ENCODE measurements around the gene LCN10.
"Not testable (repeated sequence)": the region's sequence is repeated elsewhere in the genome, so short reads cannot be mapped to it uniquely, and the experiment has no call there.

The LCN10 gene

GRCh38 chr9:136742591-136743391 lies at the start of gene LCN10:
TSS of gene LCN10 (minus strand) at chr9:136742940. CDS start at chr9:136742903, 37 bp downstream.
- no peak for DNase-seq

GRCh38 chr9:136791516-136792276 lies 49.0 kb upstream of the LCN10 start:
- DNase-seq, result peak in 1 of 2 donors; percentile 51

GRCh38 chr9:136790640-136791515 lies 48.1 kb upstream of the LCN10 start, which contains the start of gene TMEM141:
TSS of gene TMEM141 (plus strand) at chr9:136791344. CDS start at chr9:136791371, 27 bp downstream.
- peak; percentile 99 to 100 for DNase-seq

GRCh38 chr9:136789523-136789937 lies 46.8 kb upstream of the LCN10 start:
- DNase-seq, result no peak

GRCh38 chr9:136788644-136789522 lies 46.1 kb upstream of the LCN10 start:
- DNase-seq, result not testable (repeated sequence)

GRCh38 chr9:136787690-136788400 lies 45.1 kb upstream of the LCN10 start:
- peak; percentile 23 to 26 for DNase-seq

GRCh38 chr9:136786983-136787382 lies 44.2 kb upstream of the LCN10 start:
- DNase-seq, result not testable (repeated sequence)

- no peak for DNase-seq
Measured at GRCh38 chr9:136786451-136786850, 43.7 kb upstream of the LCN10 start.

GRCh38 chr9:136785565-136786355 lies 43.0 kb upstream of the LCN10 start:
- not testable (repeated sequence) for DNase-seq

GRCh38 chr9:136784997-136785361 lies 42.2 kb upstream of the LCN10 start:
- no peak for DNase-seq

GRCh38 chr9:136784249-136784996 lies 41.7 kb upstream of the LCN10 start:
- DNase-seq, result no peak

GRCh38 chr9:136782452-136782851 lies 39.7 kb upstream of the LCN10 start:
- DNase-seq, result no peak

- no peak for DNase-seq
Measured at GRCh38 chr9:136779808-136780207, 37.1 kb upstream of the LCN10 start.

GRCh38 chr9:136777359-136777758 lies 34.6 kb upstream of the LCN10 start:
- no peak for DNase-seq

- DNase-seq, result no peak
Measured at GRCh38 chr9:136776947-136777346, 34.2 kb upstream of the LCN10 start.

- DNase-seq, result no peak
Measured at GRCh38 chr9:136775191-136775590, 32.5 kb upstream of the LCN10 start.

- no peak for DNase-seq
Measured at GRCh38 chr9:136774416-136775045, 31.8 kb upstream of the LCN10 start.

- peak in 1 of 2 donors; percentile 19 for DNase-seq
Measured at GRCh38 chr9:136773386-136774044, 30.8 kb upstream of the LCN10 start.
